ENCODE measurements around the gene SHISA6.

DNA sequence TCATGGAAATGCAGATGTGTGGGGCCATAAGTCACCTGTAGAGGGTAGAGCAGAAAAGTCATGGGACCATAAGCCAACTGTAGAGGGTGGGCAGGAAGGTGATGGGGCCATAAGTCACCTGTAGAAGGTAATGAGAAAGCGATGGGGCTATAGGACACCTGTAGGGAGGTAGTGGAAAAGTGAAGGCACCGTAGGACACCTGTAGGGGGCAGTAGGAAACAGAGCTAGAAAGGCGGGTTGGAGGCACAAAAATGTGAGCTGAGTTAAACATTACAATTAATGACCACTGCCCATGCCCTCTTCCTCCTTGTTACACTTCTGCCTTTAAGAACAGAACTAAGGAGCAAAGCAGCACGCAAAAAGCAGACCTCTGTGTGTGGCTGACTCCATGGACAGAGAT is 150.1 kb downstream of the SHISA6 start:
- TF ChIP-seq EZH2 (IDR thresholded peaks at IDR 0.05; ENCODE audit: low read length, missing control alignments) = no peak
- TF ChIP-seq, protein P1, sequence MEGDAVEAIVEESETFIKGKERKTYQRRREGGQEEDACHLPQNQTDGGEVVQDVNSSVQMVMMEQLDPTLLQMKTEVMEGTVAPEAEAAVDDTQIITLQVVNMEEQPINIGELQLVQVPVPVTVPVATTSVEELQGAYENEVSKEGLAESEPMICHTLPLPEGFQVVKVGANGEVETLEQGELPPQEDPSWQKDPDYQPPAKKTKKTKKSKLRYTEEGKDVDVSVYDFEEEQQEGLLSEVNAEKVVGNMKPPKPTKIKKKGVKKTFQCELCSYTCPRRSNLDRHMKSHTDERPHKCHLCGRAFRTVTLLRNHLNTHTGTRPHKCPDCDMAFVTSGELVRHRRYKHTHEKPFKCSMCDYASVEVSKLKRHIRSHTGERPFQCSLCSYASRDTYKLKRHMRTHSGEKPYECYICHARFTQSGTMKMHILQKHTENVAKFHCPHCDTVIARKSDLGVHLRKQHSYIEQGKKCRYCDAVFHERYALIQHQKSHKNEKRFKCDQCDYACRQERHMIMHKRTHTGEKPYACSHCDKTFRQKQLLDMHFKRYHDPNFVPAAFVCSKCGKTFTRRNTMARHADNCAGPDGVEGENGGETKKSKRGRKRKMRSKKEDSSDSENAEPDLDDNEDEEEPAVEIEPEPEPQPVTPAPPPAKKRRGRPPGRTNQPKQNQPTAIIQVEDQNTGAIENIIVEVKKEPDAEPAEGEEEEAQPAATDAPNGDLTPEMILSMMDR (conservative IDR thresholded peaks at IDR 0.05 in 1 of 2, IDR thresholded peaks at IDR 0.05 in 1 of 2; ENCODE audit: low read depth in 1 of 2, low read length in 2 of 2) = no peak

Data from fibroblast of lung (primary cell).